ENCODE measurements around the gene LPCAT3. TPM values are rescaled to one million over a fixed set of nuclear protein-coding genes. Genes with fewer than 3 reads are reported as not detected.

LPCAT3 gene
- total and polyA plus RNA-seq, 2 of the 13 experiments (the other 11 are each of a cell fraction or from before 2014, with no cell fraction given) = 44.5 to 64.3 TPM

- TF ChIP-seq XRCC5 (optimal IDR thresholded peaks at IDR 0.05; ENCODE audit: low read length) = no peak
- TF ChIP-seq ZNF572 (CRISPR knock-in tag; IDR thresholded peaks at IDR 0.05) = no peak
- TF ChIP-seq ZBTB42 (CRISPR knock-in tag; IDR thresholded peaks at IDR 0.05) = no peak
- no peak for TF ChIP-seq ZMAT3 (CRISPR knock-in tag; conservative IDR thresholded peaks at IDR 0.05)
- no peak for TF ChIP-seq PCBP2 (optimal IDR thresholded peaks at IDR 0.05; ENCODE audit: low read depth, low read length, poor library complexity, severe bottlenecking)
- 0 out of 2 replicates have a peak, but pooled peaks have one; percentile 13 for TF ChIP-seq FOXP4 (CRISPR knock-in tag; IDR thresholded peaks at IDR 0.05)
Observed at GRCh38 chr12:7061596-7061995, 43.3 kb upstream of the LPCAT3 start (continued).

GRCh38 chr12:7061138-7061537, 42.9 kb upstream of the LPCAT3 start:
- Histone ChIP-seq H3K4me1 (ENCODE audit: insufficient read depth, low read length) (peaks cover 58% of the 10 kb centered on the region), H3K27ac (ENCODE audit: extremely low read length, insufficient read depth, low read length) (no peak overlapping the region), H3K9me3 (ENCODE audit: low read length) (no peaks in the 10 kb centered on the region), H2AFZ (ENCODE audit: low read length) (peak overlapping the region; percentile 25), H3K79me2 (ENCODE audit: insufficient read depth, low read length) (no peaks in the 10 kb centered on the region), H3K4me2 (ENCODE audit: low read depth, low read length) (peak overlapping the region; percentile 71), H4K20me1 (ENCODE audit: insufficient read depth, low read length) (no peaks in the 10 kb centered on the region), H3K9ac (ENCODE audit: insufficient read depth, low read depth, low read length) (peak overlapping the region; percentile 25; the same call in 1 of the 2 replicates), H3K36me3 (replicated peaks in 1 of 2; ENCODE audit: control insufficient read depth in 1 of 2, insufficient read depth in 2 of 2, low read length in 2 of 2) (no peaks in the 10 kb centered on the region), H3K4me3 (replicated peaks in 1 of 3; ENCODE audit: insufficient read depth in 1 of 3, low read depth in 2 of 3, low read length in 3 of 3) (peak overlapping the region in 2 of 3 experiments; percentile 6 to 27; a peak in 2 of 6 replicates), H3K27me3 (ENCODE audit: control insufficient read depth in 1 of 2, insufficient read depth in 2 of 2, low read length in 2 of 2) (no peaks in the 10 kb centered on the region)
- WGBS (ENCODE audit: low lambda C conversion rate) = 56% methylated on average over 13 of the region's 13 CpGs
- FAIRE-seq = no peak
- TF ChIP-seq DMAP1 (CRISPR knock-in tag; IDR thresholded peaks at IDR 0.05) (0 out of 2 replicates have a peak, but pooled peaks have one; percentile 12), HMGA1 (CRISPR knock-in tag; conservative IDR thresholded peaks at IDR 0.05) (no peak), SALL1 (CRISPR knock-in tag; IDR thresholded peaks at IDR 0.05) (peak; percentile 6; the same call in 1 of the 2 replicates), IKZF4 (CRISPR knock-in tag; IDR thresholded peaks at IDR 0.05; ENCODE audit: borderline replicate concordance, low read depth, not compliant biosample characterization) (no peak)
- no peak for ATAC-seq
- POLR2A ChIA-PET = interaction anchor here (1.0 to 3.0 kb wide), 12 partner anchors 12 to 448 kb away, joined by 3 to 45 read pairs (median 4); partner anchors contain the start of genes C12orf57, C1RL, LPCAT3 and RNU7-1
- in situ Hi-C loops (cut with HindIII; ENCODE audit: extremely low pct_ligation_motif_present, low pct_unique_long_range_greater_than_20kb) = loop anchor here (10.0 kb wide), 1 partner anchor 54 kb away; no protein-coding TSS in a partner anchor
- DNase-seq (ENCODE audit: low spot score) = no peak
- CTCF ChIA-PET (ENCODE audit: low intra/inter-chr PET ratio, low total read pairs) = interaction anchor here (2.0 to 3.3 kb wide), 3 partner anchors 32 to 52 kb away, joined by 12 to 45 read pairs (median 16); partner anchors contain the start of genes C1R and C1RL
- intact Hi-C loops (cut with micrococcal nuclease; ENCODE audit: unreplicated experiment) = loop anchor here (2.0 kb wide), 1 partner anchor 18 kb away; no protein-coding TSS in a partner anchor
- BruUV-seq (replicated peaks) = TSS peak; percentile 77

Measured in HepG2 (cell line).